ENCODE results near the gene NATD1. TPM values are rescaled to one million over a fixed set of nuclear protein-coding genes. Genes with fewer than 3 reads are reported as not detected.

Gene NATD1
- total RNA-seq, 1 donor from 2014 or later: 1.1 TPM

DNA sequence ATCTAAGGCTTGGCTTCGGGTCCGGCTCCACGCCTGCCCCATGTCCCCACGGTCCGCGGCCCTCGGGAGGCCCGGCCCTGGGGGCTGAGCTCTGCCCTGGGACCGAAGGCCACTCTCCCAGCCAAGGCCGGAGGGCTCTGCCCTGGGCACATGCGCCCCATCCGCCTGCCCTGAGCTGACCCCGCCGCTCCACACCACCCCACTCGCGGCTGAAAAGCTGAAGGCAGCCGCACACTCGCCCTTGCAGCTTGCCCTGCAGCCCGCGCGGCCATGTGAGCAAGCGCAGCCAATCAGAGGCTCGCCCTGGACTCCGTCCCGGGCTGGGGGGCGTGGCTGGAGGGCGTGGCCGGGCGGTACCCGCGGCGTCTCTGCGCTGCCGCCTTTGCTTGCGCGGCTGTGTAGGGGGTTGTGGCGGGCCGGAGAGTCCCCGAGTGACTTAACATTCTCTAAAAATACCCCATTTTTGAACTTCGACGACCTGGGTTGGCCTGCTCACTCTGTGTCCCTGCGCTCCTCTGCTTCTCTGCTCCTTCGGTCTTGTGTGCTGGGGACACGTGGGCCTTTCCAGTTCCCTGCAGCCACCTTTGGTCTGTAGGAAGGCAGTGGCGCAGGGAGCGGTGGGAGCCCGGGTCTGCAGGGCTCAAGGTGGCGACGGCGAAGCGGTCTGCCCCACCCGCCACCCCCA, 22.5 kb upstream of the NATD1 start:
- DNase-seq: peak; percentile 95

DNA sequence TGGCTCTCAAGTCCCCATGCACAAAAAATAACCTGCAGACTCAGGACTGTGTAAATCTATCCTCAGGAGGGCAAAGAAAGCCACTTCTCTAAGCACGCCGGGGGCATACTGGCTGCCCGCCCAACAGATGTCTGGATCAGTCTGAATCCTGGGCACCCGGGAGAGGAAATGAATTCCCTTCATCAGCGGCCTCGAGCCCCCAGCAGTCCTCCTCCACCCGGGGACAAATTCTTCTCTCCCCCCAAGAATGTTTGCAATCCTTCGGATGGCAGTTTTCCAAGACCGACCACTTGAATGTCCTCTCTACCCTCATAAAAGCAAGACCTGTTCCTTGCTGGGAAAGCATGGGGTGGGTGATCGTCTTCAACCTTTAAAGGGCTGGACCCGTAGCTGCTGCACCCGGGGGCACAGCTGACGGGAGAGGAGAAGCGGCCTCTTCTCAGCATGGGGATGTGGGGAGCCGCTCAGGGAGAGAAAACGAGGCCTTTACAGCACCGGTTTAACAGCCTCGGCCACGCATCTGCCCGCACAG, 21.9 kb upstream of the NATD1 start:
- DNase-seq: no peak

DNA sequence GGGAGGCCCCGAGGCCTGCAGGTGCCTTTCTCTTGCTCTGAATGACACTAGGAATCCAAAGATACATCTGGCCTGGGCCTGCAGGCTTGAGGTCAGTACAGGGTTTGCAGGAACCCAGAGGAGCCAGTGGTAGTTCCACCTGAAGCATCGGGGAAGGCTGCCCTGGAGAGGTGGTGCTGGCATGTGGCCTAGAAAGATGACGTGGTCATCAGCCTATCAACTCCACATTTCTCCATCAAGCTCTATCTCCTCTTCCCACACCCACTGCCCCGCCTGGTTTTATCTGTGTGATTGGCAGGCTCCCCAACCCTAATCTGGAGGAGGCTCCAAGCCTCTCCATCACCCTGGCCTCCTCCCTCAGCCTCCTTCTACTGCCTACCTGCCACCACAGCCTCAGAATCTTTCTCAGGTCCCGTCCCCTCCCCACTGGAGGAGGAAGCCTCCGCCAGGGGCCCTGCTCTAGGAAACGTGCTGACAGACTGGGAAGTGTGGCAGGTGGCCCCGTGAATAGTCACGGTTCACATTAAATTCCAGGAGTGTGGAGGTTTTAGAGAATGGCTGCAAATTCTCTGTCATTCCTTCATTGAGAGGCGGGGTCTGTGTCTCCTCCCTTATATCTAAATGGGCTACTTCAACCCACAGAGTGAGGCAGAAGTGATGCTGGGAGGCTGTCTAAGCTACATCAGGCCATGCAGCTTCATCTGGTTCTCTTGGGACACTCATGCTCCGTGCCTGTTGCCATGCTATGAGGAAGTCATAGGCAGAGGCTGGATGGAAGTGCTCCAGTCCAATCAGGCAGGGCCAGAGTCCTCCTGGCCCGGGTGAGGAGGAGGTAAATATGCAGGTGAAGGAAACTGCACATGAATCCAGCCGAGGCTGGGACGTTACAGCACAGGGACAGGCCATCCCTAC, 19.9 kb upstream of the NATD1 start:
- DNase-seq: no peak

DNA sequence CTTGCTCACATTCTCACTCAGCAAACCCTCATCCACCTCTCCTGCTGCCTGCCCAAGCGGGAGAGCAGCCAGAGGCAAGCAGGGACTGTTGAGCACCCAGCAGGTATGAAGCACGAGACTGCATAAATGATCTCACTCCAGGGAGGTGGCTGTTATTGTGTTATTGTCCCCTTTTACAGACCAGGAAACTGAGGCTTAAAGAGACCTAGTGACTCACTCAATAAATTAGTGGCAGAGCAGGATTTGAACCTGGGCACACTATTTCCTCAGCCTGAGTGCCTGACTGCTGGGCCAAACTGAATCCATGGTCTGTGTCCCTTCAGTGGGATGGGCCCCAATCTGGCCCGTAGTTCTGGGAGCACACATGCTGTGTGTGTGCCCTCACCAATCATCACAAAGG, 19.0 kb upstream of the NATD1 start:
- DNase-seq: no peak

DNA sequence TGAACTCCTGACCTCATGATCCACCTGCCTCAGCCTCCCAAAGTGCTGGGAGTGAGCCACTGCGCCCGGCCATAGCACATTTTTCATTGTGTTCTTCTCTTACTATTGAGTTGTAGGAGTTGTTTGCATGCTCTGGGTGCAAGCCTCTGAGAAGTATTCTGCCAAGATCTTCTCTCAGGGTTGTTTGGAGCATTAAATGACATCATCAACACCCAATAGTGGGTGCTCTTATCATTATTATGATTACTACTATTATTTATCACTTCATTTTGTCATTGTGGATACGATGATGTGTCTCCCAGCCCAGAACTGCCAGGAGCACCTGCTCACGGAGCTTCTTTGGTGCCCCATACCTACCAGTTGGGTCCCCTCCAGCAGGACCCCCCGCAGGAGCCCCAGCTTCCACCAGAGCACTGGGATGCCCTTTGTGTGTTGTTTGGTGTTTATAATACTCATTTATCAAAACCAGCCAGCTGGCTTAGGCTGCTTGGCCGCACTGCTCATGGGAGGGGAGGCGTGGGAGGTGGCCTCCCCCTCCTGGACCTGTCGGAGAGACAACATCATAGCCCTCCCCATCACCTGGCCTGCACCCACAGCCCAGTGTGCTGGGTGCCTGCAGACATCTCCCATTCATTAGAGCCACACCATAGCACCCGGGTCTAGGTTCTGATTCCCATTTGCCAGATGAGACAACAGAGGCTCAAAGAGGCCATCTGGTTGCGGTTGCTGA, 18.4 kb upstream of the NATD1 start:
- DNase-seq: no peak

DNA sequence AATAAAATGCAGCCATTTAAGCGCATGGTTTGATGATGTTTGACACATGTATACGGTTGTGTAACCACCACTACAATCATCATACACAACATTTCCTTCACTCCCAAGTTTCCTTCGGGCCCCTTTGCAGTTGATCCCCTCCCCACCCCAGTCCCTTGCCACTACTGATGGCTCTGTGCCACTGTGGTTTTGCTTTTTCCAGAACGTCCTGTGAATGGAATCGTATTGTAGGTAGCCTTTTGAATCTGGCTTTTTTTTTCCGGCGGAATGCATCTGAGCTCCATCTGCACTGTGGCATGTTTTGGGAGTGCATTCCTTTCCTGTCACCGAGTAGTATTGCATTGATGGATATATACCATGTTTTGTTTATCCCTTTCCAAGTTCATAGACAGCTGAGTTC, 16.2 kb upstream of the NATD1 start:
- DNase-seq: no peak

DNA sequence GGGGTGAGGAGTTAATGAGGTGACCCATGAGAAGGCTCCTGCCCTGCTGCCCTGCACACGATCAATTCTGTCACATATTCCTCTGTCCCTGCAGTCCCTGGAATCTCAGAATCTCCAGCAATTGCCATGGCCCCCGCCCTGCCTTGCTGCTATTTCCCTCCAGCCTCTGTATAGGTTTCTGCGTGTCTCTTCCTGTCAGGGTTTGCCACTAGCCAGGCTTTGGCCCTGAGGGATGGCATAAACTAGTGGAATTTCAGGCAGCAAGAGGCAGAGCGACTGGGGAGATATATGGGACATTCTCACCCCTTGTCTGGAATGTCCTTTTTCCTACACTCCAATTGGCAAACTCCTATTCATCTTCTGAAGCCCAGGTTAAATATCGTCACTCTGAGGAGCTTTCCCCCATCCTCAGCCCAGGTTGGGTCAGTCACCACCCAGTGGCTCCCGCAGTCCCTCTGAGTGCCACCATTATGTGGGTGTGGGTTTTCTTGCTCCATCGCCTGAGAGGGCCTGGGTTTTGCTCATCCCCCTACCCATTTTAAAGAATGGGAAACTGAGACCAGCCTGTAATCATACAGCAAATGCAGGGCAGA, 15.5 kb upstream of the NATD1 start:
- no peak for DNase-seq

DNA sequence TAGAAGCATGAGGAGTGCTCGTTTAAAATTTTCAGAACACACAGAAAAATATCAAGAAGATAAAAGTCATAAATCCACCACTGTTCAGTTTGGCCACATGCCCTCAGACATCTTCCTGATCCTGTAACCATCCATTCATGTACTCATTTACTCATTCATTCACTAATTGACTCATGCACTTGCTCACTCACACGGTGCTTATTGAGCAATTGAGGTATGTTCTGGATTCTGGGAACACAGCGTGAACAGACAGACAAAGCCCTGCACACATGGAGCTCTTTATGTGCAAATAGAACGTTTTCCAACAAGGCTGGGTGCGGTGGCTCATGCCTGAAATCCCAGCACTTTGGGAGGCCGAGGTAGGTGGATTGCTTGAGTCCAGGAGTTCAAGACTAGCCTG, 10.2 kb upstream of the NATD1 start:
- DNase-seq: no peak

DNA sequence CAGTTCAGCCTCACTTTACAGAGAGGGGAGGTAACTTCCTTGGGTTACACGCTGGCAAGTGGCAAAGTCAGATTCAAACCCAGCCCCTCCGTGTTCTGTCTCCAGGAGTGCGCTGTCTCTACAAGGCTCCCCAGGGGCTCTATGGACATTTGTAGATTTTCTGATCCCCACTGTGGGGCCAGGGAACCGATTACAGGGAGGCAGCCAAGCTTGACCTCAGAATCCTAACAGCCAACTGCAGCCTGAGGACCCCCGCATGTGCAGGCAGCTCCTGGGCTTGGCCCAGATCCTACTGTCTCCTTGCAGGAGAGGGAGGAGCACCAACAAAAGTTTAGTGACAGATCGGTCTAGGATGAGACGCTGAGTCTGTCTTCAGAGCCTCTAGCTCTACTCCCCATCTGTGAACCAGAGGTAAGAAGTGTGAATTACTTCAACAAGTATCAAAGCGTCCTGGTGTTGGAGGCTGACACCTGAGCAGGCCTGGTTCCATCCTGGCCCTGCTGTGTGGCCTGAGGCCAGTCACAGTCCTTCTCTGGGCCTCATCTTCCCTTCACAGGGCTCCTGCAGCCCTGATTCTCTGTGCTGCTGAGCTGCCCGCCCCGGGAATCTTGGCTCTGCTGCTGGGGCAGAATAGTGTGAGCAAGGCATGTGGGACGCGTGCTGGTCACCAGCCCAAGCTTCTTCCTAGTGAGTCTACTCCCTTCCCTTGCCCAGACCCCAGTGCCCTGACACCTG, 9.2 kb upstream of the NATD1 start:
- no peak for DNase-seq

DNA sequence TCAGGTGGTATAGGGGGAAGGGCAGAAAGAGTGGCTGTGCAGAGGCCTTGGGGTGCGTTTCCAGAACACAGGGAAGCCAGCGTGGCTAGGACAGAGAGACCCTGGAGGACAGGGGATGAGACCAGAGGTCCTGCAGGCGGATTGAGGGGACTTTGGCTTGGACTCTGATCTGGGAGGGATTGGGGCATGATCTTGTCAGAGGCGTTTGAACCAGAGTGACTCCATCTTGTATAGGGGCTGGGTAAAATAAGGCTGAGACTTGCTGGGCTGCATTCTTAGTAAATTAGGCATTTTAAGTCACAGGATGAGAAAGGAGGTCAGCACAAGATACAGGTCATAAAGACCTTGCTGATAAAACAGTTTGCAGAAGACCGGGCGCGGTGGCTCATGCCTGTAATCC, 5.4 kb upstream of the NATD1 start:
- no peak for DNase-seq

DNA sequence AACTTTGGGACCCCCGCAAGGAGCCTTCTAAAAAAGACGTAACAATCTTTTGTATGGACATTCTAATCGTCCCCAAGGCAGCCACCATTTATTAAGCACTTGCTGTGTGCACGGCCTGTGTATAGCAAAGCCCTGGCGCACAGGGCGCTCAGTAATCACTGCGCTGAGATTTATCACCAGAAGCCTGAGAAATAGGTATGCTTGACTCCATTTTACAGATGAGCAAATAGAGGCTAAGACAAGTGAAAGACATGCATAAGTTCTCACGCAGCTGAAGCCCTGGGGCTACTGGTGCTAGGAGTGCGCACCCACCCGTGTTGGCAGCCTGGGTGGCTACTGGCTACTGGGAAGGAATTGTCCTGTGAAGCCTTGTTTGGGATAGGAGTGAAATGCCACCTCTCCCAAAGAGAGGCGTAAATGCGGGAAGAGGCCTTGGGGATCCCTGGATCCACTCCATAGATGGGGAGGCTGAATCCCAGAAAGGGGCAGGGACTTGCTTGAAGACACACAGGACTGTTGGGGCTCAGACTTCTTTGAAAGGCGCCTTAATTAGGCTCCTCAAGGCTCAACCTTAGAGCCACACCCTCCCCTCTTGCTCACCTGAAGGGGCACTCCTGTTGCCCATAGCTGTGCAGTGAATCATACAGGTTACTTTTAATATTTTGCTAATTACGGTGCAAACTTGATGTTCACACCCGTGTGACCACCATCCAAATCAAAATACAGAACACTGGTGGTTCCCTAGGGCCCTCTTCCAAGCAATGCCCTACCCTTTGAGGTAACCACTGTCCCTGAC, 634 bp upstream of the NATD1 start:
- no peak for DNase-seq

DNA sequence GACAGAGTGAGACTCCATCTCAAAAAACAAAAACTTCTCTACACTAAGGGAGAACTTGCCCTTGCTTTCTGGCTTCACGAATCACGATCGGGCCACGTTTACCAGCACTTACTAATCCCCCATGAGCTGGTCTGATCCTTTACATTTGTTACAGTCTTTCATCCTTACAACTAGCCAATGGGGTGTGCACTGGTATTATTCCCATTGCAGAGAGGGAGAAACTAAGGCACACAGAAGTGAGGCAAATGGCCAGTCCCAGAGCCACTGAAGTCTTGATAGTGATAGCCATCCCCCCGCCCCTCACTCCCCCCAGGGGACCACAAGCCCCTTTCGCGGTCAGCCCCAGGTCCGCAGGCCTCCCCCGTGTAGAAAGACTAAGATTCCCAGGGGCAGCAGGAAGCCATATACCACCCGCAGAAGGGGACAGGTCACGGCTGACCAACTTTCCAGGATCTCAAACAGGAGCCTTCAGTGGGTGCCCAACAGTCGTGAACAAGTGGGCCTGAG, 868 bp downstream of the NATD1 start:
- DNase-seq: no peak

DNA sequence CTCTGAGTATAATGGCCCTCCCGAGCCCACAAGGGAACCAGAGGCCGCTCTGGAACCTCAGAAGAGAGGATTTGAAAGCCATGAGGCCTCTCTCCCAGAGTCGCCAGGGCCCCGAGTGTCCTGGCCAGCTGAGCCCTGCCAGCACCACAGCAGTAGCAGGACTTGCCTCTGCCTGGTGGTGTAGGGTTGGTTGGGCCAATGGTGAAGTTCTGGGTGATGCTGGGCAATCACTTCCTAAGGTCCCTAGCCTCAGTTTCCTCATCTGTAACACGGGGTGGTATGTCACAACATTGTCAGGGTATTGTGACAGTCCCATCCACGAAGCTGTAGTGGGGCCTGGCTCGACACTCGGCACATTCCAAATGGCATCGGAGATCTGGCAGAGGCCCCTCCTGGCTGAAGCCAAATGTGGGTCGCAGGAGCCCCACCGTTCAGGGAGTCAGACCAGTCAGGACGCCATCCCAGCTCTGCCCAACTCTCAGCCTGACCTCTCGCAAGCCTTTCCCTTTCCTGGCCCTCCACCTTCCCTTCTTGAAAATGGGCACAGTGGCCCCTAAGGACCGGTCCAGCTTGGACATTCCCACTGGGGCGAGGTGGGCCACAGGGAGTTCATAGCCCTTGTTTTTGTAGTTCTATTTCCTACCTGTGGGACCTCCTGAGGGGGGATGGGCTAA, 1.7 kb downstream of the NATD1 start:
- no peak for DNase-seq

DNA sequence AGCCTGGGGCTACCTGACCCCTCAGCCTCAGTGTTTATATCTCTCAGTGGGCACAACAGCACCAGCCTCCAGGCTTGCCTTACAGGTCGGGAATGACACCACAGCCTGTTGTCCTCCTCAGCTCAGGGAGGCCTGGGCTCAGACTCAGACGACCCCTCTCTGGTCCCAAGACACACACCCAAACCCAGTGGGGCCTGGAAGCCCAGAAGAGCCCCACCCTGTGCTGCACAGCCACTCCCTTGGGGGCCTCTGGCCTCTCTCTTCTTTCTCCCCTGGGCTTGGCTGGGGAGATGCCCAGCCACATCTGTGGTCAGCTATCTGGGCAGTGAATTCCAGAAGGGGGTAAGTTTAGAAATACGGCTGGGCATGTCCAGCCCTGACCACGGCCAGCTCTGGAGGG, 2.4 kb downstream of the NATD1 start:
- DNase-seq: no peak

DNA sequence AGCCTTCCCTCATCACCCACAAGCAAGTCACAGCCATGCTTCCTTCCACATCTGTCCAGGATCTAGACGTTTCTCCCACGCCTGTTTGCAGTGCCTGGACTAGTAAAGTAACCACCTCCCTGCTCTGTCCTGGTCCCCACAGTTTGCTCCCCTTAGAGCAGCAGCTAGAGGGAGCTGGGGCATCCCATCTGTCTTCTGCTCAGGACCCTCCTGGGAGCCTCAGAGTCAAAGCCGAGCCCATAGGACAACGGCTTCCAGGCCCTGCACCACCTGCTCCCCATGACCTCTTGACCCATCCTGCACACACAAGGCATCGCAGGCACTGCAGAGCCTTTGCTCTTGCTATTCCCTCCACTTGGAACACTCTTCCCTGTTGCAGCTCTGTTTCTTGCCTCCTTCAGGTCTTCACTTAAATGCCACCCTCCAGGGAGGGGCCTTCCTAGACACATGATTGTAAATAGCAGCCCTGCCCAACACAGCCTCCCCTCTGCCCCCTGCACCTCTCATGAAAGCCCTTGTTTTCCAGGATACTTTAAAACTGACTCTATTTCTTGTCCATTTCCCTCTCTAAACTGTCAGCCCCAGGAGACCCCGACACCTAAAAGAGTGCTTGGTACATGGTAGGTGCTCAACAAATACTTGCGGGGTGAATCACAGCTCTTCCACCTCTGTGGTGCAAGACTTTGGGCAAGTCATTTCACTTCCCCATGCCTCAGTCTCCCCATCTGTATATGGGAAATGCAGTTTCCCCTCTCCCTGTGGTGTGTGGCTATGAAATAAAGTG, 3.1 kb downstream of the NATD1 start:
- no peak for DNase-seq

DNA sequence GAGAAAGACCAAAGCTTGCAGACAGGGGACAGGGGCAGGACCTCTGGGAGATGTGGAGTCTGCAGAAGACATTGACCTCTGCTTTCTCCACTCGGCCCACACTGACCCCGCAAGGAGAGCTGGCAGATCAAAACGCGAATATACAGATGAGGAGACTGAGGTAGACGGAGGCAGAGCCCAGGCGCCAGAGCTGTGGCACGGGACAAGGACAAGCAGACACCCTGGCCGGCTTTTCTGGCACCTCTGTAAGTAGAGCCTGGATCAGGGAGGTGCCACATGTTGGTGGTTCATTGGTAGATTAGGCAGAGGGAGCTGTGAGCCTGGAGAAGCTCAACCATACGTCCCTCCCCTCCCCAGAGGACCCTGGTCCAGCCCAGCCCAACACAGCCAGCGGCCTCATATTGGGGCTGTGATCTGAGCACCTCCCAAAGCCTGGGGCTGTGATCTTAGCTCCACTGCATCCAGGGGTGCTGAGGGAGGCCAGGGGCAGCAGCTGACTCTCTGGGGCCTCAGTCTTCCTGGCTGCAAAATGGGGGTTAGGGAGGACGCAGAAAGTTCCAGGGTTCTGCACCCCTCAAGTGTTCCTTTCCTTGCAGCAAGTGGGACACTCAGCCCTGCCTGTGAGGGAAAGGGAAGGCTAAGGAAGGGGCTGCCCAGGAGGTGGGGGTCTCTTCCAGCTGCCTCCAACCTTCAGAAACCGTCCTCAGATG, 4.0 kb downstream of the NATD1 start:
- no peak for DNase-seq

DNA sequence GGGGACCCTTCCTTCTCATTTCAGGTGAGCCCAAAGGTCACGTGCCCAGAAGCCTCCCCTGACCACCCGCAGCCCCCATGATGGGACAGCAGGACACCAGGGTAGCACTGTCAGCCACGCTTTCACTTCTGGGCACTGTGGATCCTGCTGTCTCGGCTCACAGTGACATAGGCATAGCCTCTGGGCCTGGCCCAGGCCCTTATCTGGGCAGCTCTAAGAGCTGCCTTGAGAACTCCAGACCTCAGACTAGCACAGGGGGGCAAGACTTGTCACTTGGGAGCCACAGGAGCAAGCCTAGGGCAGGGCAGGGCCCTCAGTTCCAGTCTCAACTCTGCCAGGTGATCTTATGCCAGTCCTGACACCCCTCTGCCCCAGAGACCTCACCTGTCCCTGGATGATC, 4.7 kb downstream of the NATD1 start:
- no peak for DNase-seq

DNA sequence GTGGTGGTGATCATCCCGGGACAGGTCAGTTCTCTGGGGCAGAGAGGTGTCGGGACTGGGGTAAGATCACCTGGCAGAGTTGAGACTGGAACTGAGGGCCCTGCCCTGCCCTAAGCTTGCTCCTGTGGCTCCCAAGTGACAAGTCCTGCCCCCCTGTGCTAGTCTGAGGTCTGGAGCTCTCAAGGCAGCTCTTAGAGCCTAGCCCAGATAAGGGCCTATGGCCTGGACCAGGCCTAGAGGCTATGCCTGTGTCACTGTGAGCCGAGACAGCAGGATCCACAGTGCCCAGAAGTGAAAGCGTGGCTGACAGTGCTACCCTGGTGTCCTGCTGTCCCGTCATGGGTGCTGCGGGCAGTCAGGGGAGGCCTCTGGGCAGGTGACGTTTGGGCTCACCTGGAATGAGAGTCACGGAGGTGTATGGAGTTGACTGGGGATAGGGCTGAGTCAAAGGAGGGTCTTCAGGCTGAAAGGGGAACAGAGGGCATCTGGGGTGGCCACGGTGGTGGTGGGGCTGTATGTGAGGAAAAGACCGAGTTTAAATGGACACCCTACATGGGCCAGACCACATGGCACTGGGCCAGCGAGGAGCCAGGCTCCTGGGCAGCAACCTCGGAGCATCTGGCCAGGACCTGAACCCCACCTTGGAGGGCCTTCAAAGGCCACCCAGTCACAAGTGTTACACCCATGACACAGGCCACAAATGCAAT, 5.5 kb downstream of the NATD1 start:
- no peak for DNase-seq

All from occipital lobe (tissue), 2 donors.